Measurements from ENCODE around the gene TMEM170A. TPM values are rescaled to one million over a fixed set of nuclear protein-coding genes. Genes with fewer than 3 reads are reported as not detected.

Gene TMEM170A
- total and polyA plus RNA-seq, 2 of the 13 experiments (the other 11 are each of a cell fraction or from before 2014, with no cell fraction given), result 35.7 to 39.7 TPM

DNA sequence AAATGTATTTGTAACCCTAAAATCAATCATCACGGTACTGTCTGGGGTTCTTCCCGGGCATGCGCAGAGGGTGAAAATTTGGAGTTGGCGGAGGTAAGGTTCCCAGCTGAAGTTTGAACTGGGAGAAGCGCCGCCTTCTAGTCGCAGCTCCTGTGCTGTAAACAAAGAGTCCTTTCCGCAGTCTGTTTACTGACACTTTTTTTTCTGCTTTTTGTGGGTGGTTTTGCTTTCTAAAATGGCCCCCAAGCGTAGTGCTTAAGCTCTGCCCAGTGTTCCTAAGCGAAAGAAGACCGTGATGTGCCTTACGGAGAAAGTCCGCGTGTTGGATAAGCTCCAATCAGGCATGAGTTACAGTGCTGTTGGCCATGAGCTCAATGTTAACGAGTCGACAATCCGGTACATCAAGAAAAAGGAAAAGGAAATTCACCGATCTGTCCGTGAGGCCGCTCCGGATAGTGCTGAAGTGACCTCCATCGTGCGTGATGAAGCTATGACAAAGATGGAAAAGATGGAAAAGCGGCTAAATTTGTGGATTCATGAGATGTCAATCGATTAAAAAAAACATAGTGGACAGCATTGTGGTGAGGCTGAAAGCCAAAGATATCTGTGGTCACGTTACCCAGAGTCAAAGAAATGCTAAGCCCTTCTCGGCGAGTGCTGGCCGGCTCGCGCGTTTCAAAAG, 30.6 kb downstream of the TMEM170A start (continued):
- TF ChIP-seq, protein P1, sequence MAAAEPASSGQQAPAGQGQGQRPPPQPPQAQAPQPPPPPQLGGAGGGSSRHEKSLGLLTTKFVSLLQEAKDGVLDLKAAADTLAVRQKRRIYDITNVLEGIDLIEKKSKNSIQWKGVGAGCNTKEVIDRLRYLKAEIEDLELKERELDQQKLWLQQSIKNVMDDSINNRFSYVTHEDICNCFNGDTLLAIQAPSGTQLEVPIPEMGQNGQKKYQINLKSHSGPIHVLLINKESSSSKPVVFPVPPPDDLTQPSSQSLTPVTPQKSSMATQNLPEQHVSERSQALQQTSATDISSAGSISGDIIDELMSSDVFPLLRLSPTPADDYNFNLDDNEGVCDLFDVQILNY (CRISPR knock-in tag; conservative IDR thresholded peaks at IDR 0.05), result no peak; the same call in 1 of the 2 replicates
- TF ChIP-seq SMAD1 (CRISPR knock-in tag; IDR thresholded peaks at IDR 0.05; ENCODE audit: borderline replicate concordance, low read depth) (no peak), ZNF468 (CRISPR knock-in tag; IDR thresholded peaks at IDR 0.05) (no peak), SAP130 (CRISPR knock-in tag; IDR thresholded peaks at IDR 0.05; ENCODE audit: low read depth) (peak; percentile 59), ZNF292 (CRISPR knock-in tag; IDR thresholded peaks at IDR 0.05; ENCODE audit: borderline replicate concordance, low read depth) (0 out of 2 replicates have a peak, but pooled peaks have one; percentile 2), ZNF329 (CRISPR knock-in tag; IDR thresholded peaks at IDR 0.05; ENCODE audit: low read depth) (no peak), ZNF337 (CRISPR knock-in tag; IDR thresholded peaks at IDR 0.05; ENCODE audit: borderline replicate concordance, low read depth) (no peak), SIN3B (IDR thresholded peaks at IDR 0.05; ENCODE audit: low read length) (0 out of 2 replicates have a peak, but pooled peaks have one; percentile 40), ZNF616 (CRISPR knock-in tag; IDR thresholded peaks at IDR 0.05; ENCODE audit: low read depth) (no peak; the same call in 1 of the 2 replicates), ZBTB38 (CRISPR knock-in tag; IDR thresholded peaks at IDR 0.05) (peak; percentile 12; the same call in 1 of the 2 replicates), ZNF335 (CRISPR knock-in tag; IDR thresholded peaks at IDR 0.05) (0 out of 2 replicates have a peak, but pooled peaks have one; percentile 70), ZNF644 (CRISPR knock-in tag; IDR thresholded peaks at IDR 0.05; ENCODE audit: low read depth) (no peak), PHF5A (CRISPR knock-in tag; IDR thresholded peaks at IDR 0.05; ENCODE audit: low read depth, unreplicated experiment) (no peak), ZNF430 (CRISPR knock-in tag; IDR thresholded peaks at IDR 0.05) (0 out of 2 replicates have a peak, but pooled peaks have one; percentile 11), PAX8 (CRISPR knock-in tag; IDR thresholded peaks at IDR 0.05; ENCODE audit: borderline replicate concordance) (peak; percentile 27; the same call in 1 of the 2 replicates), ZNF577 (CRISPR knock-in tag; IDR thresholded peaks at IDR 0.05; ENCODE audit: borderline replicate concordance, low read depth) (no peak)
- TF ChIP-seq, protein P2, sequence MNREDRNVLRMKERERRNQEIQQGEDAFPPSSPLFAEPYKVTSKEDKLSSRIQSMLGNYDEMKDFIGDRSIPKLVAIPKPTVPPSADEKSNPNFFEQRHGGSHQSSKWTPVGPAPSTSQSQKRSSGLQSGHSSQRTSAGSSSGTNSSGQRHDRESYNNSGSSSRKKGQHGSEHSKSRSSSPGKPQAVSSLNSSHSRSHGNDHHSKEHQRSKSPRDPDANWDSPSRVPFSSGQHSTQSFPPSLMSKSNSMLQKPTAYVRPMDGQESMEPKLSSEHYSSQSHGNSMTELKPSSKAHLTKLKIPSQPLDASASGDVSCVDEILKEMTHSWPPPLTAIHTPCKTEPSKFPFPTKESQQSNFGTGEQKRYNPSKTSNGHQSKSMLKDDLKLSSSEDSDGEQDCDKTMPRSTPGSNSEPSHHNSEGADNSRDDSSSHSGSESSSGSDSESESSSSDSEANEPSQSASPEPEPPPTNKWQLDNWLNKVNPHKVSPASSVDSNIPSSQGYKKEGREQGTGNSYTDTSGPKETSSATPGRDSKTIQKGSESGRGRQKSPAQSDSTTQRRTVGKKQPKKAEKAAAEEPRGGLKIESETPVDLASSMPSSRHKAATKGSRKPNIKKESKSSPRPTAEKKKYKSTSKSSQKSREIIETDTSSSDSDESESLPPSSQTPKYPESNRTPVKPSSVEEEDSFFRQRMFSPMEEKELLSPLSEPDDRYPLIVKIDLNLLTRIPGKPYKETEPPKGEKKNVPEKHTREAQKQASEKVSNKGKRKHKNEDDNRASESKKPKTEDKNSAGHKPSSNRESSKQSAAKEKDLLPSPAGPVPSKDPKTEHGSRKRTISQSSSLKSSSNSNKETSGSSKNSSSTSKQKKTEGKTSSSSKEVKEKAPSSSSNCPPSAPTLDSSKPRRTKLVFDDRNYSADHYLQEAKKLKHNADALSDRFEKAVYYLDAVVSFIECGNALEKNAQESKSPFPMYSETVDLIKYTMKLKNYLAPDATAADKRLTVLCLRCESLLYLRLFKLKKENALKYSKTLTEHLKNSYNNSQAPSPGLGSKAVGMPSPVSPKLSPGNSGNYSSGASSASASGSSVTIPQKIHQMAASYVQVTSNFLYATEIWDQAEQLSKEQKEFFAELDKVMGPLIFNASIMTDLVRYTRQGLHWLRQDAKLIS (CRISPR knock-in tag; IDR thresholded peaks at IDR 0.05), result no peak
- TF ChIP-seq, protein P3, sequence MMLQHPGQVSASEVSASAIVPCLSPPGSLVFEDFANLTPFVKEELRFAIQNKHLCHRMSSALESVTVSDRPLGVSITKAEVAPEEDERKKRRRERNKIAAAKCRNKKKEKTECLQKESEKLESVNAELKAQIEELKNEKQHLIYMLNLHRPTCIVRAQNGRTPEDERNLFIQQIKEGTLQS (CRISPR knock-in tag; IDR thresholded peaks at IDR 0.05), result no peak
- TF ChIP-seq, protein P4, sequence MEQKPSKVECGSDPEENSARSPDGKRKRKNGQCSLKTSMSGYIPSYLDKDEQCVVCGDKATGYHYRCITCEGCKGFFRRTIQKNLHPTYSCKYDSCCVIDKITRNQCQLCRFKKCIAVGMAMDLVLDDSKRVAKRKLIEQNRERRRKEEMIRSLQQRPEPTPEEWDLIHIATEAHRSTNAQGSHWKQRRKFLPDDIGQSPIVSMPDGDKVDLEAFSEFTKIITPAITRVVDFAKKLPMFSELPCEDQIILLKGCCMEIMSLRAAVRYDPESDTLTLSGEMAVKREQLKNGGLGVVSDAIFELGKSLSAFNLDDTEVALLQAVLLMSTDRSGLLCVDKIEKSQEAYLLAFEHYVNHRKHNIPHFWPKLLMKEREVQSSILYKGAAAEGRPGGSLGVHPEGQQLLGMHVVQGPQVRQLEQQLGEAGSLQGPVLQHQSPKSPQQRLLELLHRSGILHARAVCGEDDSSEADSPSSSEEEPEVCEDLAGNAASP (CRISPR knock-in tag; IDR thresholded peaks at IDR 0.05; ENCODE audit: borderline replicate concordance), result 0 out of 2 replicates have a peak, but pooled peaks have one; percentile 7
- TF ChIP-seq, protein P5, sequence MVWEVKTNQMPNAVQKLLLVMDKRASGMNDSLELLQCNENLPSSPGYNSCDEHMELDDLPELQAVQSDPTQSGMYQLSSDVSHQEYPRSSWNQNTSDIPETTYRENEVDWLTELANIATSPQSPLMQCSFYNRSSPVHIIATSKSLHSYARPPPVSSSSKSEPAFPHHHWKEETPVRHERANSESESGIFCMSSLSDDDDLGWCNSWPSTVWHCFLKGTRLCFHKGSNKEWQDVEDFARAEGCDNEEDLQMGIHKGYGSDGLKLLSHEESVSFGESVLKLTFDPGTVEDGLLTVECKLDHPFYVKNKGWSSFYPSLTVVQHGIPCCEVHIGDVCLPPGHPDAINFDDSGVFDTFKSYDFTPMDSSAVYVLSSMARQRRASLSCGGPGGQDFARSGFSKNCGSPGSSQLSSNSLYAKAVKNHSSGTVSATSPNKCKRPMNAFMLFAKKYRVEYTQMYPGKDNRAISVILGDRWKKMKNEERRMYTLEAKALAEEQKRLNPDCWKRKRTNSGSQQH (CRISPR knock-in tag; IDR thresholded peaks at IDR 0.05; ENCODE audit: low read depth), result 0 out of 2 replicates have a peak, but pooled peaks have one; percentile 47
- TF ChIP-seq, protein P6, sequence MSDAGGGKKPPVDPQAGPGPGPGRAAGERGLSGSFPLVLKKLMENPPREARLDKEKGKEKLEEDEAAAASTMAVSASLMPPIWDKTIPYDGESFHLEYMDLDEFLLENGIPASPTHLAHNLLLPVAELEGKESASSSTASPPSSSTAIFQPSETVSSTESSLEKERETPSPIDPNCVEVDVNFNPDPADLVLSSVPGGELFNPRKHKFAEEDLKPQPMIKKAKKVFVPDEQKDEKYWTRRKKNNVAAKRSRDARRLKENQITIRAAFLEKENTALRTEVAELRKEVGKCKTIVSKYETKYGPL (CRISPR knock-in tag; IDR thresholded peaks at IDR 0.05), result peak; percentile 57; the same call in 1 of the 2 replicates
